Stimulated activated CD8-positive, alpha-beta memory T cell treated with anti-CD3 and anti-CD28 coated beads, Interleukin-4, amount 100 ng/mL, for 48 hours (primary cell): Measurements from ENCODE around the gene HYOU1.
"Not testable (repeated sequence)": the region's sequence is repeated elsewhere in the genome, so short reads cannot be mapped to it uniquely, and the experiment has no call there.

Experiments
- DNase-seq: peaks from one replicate; pipeline ENCODE4 v3.0.0-alpha.2; 2020

HYOU1 gene

DNA sequence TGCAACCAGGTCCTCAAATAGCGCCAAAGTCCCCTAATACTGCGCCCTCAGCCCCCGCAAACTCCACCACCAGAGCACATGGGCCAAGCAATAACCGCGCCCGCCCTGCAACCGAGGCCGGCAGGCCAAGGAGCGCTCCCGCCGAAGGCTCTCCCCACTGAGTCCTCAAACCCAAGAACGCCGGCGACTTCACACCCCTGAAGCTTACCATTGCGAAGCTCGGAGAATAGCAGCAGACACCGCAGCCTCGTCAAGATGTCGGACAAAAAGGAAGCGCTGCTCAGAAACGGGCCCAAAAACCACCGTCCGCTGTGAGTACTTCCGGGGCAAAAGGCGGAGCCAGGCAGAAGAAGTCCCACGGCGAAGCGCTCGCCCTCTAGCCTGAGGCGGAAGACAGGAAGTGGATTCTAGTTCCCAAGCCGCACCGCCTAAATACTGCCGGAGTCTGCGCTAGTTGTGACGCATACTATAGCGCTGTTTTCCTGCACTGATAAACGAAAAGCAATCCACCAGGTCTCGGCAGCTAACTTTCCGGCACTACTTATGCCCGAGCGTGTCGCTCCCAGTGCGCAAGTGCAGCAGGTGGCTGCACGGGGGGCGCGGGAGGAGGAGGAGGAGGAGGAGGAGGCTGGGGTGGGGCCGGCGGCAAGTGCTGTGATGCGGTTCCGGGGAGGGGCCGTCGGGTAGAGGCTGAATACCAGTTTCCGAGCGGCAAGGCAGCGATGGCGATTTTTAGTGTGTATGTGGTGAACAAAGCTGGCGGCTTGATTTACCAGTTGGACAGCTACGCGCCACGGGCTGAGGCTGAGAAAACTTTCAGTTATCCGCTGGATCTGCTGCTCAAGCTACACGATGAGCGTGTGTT, 38.7 kb downstream of the HYOU1 start, which contains the start of the genes RPS25 and TRAPPC4:
TSS of gene RPS25 (minus strand) at position 270 of the 865 bp plus-strand sequence. CDS start at position 211, 59 bp downstream.
TSS of gene TRAPPC4 (plus strand) at position 693 of the 865 bp plus-strand sequence. CDS start at position 723, 30 bp downstream.
- DNase-seq = peak; percentile 95

DNA sequence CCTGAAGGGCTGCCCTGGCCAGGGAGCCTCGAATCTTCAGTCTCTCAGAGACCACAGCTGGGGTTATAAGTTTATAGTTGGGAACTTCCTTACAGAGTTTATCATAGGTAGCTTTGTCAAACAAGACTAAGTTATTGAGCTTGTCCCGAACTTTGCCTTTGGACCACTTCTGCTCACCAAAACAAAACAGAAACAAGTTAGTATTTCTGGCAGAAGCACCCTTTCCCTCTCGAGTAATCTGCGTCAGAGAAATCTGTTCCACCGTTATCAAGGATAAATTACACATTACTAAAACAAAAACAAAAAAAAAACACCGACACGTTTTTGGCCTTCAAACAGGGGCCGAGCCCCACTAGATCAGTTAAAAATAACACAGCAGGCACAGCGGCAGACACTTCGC, 39.6 kb downstream of the HYOU1 start:
- DNase-seq = not testable (repeated sequence)

GRCh38 chr11:119016216-119017009, 40.6 kb downstream of the HYOU1 start:
- DNase-seq = no peak

GRCh38 chr11:119015054-119015611, 41.9 kb downstream of the HYOU1 start:
- no peak for DNase-seq

GRCh38 chr11:119014209-119014924, 42.6 kb downstream of the HYOU1 start:
- no peak for DNase-seq

GRCh38 chr11:119012629-119013170, 44.3 kb downstream of the HYOU1 start:
- no peak for DNase-seq

DNA sequence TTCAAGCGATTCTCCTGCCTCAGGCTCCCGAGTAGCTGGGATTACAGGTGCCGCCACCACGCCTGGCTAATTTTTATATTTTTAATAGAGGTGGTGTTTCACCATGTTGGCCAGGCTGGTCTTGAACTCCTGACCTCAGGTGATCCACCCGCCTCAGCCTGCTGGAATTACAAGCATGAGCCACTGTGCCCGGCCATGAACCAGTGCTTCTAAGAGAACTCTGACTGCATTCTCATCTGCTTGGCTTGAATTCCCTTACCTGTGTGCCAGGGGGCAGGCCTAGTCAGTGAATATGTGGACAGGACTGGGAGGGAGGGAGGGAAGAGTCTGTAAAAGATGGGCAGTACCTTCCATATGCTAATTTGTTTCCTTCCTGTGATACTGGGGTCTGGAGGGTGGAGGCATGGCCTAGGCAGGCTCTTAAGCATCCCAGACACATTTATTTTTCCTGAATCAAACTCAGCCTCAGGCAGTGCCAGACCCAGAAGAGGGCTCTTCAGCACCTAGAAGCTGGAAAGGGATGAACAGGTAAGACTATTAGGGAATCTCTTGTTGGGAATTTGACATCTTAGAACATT, 45.4 kb downstream of the HYOU1 start:
- no peak for DNase-seq

- DNase-seq = no peak
Measured at GRCh38 chr11:119006656-119007055, 50.3 kb downstream of the HYOU1 start.

DNA sequence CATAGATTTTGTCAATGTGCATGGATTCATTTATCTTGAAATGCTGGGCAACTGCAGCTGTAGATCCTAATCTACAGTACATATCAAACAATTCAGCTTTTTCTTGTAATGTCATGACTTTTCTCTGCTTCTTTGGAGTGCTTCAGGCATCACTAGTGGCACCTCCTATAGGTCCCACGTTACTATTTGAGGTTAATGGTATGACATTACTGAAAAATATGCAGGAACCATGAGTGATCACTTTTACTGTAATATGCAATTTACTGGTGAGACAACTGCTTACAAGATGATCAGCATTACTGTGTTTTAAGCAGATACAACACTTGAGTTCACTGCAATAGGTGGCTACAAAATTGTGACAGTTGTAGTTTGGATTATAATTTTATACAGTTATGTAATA, 56.1 kb downstream of the HYOU1 start:
- no peak for DNase-seq

DNA sequence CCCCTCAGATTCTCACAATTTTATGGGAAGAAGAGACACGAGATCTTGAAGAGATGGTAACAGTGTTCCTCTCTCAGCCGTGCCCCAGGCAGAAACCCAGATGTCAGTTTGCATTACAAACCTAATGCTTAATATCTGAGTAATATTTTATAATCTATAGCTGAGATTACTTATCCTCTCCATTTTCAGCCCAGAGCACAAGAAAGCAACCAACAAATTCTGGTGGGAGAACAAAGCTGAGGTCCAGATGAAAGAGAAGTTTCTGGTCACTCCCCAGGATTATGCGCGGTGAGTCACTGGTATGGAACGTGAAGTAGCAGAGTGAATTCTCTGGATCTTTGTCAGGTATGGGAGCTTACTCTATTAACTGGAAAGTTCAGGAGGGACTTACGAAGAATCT, 58.2 kb downstream of the HYOU1 start:
- DNase-seq = no peak

GRCh38 chr11:118998388-118998717, 58.7 kb downstream of the HYOU1 start:
- no peak for DNase-seq

DNA sequence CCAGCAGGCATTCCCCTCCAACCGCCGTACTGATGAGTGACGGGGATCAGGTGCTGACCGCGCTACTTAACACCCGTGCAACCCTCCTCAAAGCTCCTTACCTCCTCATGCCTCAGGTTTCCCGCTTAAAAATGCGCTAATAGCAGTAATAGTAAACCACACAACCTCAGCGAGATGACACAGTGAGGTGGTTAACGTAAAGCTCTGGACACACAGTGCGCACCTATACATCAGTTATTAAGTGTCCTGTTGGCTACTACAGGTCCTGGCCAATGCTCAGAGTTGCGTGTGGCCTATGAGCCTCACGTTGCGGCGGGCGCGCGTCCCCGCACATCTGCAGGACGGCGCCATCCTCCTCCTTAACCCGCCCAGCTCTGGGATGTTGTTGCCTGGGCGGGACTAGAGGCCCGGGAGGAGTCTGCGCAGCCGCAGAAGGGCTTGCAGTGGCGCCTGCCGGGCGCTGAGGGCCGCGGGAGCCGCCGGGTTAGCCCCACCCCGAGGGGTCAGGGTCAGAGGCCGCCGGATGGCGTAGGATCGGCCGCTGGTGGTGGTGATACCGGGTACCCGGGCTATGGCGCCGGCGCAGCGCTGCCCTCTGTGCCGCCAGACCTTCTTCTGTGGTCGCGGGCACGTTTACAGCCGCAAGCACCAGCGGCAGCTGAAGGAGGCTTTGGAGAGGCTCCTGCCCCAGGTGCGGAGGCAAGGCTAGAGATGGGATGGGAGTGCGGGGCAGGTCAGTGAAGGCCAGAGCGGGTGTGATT, 59.2 kb downstream of the HYOU1 start, which contains the start of gene CENATAC:
TSS of gene CENATAC (plus strand) at position 512 of the 761 bp plus-strand sequence. CDS start at position 572, 60 bp downstream.
- peak; percentile 97 for DNase-seq

DNA sequence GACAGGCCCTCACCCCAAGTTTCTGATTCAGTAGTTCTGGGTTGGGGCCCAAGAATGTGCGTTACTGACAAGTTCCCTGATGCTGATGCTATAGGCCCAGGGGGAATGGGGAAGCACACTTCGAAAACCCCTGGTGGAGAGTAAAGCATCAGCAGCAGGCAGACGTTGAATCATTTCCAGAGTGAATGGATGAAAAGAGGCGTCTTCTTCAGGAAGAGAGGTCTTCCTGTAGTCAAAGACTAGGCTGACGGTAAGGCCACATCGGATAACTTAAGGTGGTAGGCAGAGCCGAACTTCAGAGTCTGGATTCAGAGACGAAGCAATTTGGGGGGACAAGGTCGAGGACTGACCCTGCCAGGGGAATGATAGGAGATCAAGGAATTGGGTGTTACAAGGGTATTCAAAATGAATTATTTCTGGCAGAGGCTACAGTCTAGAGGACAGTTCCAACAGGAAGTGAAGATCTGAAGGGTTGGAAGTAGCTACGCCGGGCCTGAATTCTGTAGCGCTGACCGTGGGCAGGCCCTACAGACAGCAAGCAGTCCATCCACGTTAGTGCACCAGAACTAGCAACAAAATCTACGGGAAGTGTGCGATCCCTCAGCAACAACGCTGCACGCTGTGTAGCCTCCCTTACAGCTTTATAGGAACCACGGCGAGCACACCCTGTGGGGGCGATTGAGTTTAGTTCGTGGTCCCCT, 59.9 kb downstream of the HYOU1 start:
- DNase-seq = peak; percentile 54
